Ovary (tissue), 9 donors: ENCODE data around the gene PLA2G1B. TPM values are rescaled to one million over a fixed set of nuclear protein-coding genes. Genes with fewer than 3 reads are reported as not detected.

Source experiments
- DNase-seq, 5 donors: peaks; one replicate each; pipeline ENCODE4 v3.0.0-alpha.2; 2019 to 2020
- H3K27ac ChIP-seq, 2 donors: fragments of 200-600 bp; one replicate each; pipeline versions ENCODE4 v1.5.1 to v1.8.0; 2019 to 2022
- H3K27me3 ChIP-seq: fragments of 200-600 bp; one replicate; pipeline ENCODE4 v1.8.0; 2022
- H3K36me3 ChIP-seq: fragments of 200-600 bp; sonication (generic); one replicate; pipeline ENCODE4 v1.5.1; 2019
- H3K4me1 ChIP-seq: one replicate; pipeline ENCODE4 v1.8.1; 2013; ENCODE audit warnings: mild to moderate bottlenecking, moderate library complexity; ENCODE audit not compliant: insufficient read depth
- H3K4me3 ChIP-seq: fragments of 200-600 bp; sonication (generic); one replicate; pipeline ENCODE4 v1.5.1; 2017
- H3K9me3 ChIP-seq, 2 donors: fragments of 200-600 bp in 1 of 2; sonication (generic) in 1 of 2; one replicate each; pipeline versions ENCODE4 v1.5.1 to v1.8.1; 2013 to 2019; ENCODE audit warnings: mild to moderate bottlenecking in 1 of 2, moderate library complexity in 1 of 2
- EP300 ChIP-seq: sonication (generic); formaldehyde crosslinking; IDR thresholded peaks from one replicate; pipeline ENCODE4 v1.6.1; 2017; ENCODE audit warnings: antibody characterized with exemption
- POLR2A ChIP-seq: fragments of 450-650 bp; IDR thresholded peaks from one replicate; pipeline ENCODE4 v1.6.1; 2017; ENCODE audit warnings: antibody characterized with exemption, mild to moderate bottlenecking, moderate library complexity
- WGBS, 3 donors: extraction: QIAGEN DNeasy Blood & Tissue Kit in 1 of 3; methylation state at CpG; one replicate each; pipeline versions ENCODE4 v1.1.5 to v1.1.7; 2013 to 2017; 5-methylcytosine and 5-hydroxymethylcytosine counted together
- intact Hi-C, 4 donors: fragments of 100-400 bp; cut with DNase I; formaldehyde crosslinking; loops; one replicate each; pipeline versions ENCODE4 v1.11.0 to v1.15.1; 2022 to 2023
- polyA plus RNA-seq, 2 donors: library from polyadenylated mRNA; stranded (reverse); fragments of 200-250 nt in 1 of 2; fragments of 350-450 nt in 1 of 2; fragmentation: Illumina TruSeq in 1 of 2; extraction: RNeasy Lipid Tissue Mini Kit (QIAGEN cat#74804) in 1 of 2; gene quantifications; one replicate each; pipeline ENCODE4 v1.2.3, GENCODE V29; 2013 to 2014
- total RNA-seq, 7 donors: library from RNA; depleted of rRNA in 2 of 7; stranded (reverse); fragments of >200 nt in 2 of 7; fragmentation: NEBNext Ultra II Directional in 3 of 7; extraction: Animal tissue kit (Norgen Biotek cat#: 25700) in 3 of 7; gene quantifications; one replicate each; pipeline versions ENCODE4 v1.1.0 to v1.2.4, GENCODE V29; 2016 to 2023
- TF ChIP-seq, protein P1 (sequence below), 3 donors: fragments of 450-650 bp in 2 of 3; fragments of 200-600 bp in 1 of 3; IDR thresholded peaks; one replicate each; pipeline versions ENCODE4 v1.5.1 to v1.8.0; 2016 to 2022; ENCODE audit warnings: antibody characterized with exemption in 3 of 3, mild to moderate bottlenecking in 1 of 3
- donor health status: DM: no; HTN: no; CAD: no; lungs with moderate emphysema.
- donor health status: DM: no; HTN: no; CAD: no.
- donor health status: Bipolar disorder and iron deficiency.
- donor health status: DM: yes; HTN: yes; CAD: no.
- donor health status: DM: no; HTN: no; CAD: no.
- donor health status: DM: yes; HTN: yes; CAD: no.

PLA2G1B gene
- total and polyA plus RNA-seq, 9 donors, result 0.67 to 17.0 (median 7.1) TPM

DNA sequence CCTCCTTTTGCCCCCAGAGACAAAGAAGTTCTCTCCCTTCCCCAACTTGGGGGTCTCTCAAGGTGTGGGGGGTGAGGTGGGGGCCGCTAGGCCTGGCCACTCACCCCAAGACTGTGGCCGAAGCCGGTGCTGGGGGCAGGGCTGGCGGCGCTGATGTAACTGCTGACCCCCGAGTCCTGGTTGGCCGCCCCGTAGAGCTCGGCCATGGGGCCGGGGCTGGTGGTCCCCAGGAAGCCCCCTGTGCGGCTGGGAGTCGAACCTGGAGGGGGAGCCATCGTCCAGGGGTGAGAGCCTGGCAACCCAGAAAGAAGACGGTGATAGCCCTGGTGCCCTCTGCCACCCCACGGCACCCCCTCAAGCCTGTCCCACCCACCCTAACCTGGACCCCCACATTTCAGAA lies 18.5 kb upstream of the PLA2G1B start:
- Histone ChIP-seq H3K9me3 (no peaks in the 10 kb centered on the region), H3K27ac (no peak overlapping the region), H3K4me1 (peaks cover 7% of the 10 kb centered on the region), H3K36me3 (no peaks in the 10 kb centered on the region), H3K27me3 (no peaks in the 10 kb centered on the region), H3K4me3 (no peak overlapping the region)
- no peak for TF ChIP-seq EP300
- TF ChIP-seq POLR2A, result no peak
- TF ChIP-seq, protein P1, sequence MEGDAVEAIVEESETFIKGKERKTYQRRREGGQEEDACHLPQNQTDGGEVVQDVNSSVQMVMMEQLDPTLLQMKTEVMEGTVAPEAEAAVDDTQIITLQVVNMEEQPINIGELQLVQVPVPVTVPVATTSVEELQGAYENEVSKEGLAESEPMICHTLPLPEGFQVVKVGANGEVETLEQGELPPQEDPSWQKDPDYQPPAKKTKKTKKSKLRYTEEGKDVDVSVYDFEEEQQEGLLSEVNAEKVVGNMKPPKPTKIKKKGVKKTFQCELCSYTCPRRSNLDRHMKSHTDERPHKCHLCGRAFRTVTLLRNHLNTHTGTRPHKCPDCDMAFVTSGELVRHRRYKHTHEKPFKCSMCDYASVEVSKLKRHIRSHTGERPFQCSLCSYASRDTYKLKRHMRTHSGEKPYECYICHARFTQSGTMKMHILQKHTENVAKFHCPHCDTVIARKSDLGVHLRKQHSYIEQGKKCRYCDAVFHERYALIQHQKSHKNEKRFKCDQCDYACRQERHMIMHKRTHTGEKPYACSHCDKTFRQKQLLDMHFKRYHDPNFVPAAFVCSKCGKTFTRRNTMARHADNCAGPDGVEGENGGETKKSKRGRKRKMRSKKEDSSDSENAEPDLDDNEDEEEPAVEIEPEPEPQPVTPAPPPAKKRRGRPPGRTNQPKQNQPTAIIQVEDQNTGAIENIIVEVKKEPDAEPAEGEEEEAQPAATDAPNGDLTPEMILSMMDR (IDR thresholded peaks at IDR 0.05), result no peak
- intact Hi-C loops, result no loop called here
- DNase-seq, result no peak
- whole genome bisulfite sequencing, 3 donors, result 91 to 94% (median 93%) methylated on average over 15 of the region's 15 CpGs

DNA sequence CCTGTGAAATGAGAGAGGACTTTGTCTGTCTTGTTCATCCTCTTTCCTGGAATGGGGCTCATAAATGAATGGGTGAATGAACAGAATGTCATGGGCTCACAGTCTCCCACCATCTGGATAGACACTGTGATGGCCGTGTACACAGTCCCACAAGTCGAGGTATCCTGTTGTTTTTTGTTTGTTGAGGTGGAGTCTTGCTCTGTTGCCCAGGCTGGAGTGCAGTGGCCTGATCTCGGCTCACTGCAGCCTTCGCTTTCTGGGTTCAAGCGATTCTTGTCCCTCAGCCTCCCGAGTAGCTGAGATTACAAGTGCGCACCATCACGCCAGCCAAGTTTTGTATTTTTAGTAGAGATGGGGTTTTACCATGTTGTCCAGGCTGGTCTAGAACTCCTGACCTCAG lies 16.1 kb upstream of the PLA2G1B start:
- intact Hi-C loops, result no loop called here
- WGBS, 3 donors, result 82 to 92% (median 84%) methylated on average over 8 of the region's 8 CpGs
- no peaks in the 10 kb centered on the region for H3K27me3 ChIP-seq
- TF ChIP-seq, protein P1 (IDR thresholded peaks at IDR 0.05), result no peak
- no peak for TF ChIP-seq EP300
- DNase-seq, result no peak
- no peaks in the 10 kb centered on the region for H3K36me3 ChIP-seq
- peaks cover 7% of the 10 kb centered on the region for H3K4me1 ChIP-seq
- no peak overlapping the region for H3K27ac ChIP-seq
- H3K4me3 ChIP-seq, result no peak overlapping the region
- no peaks in the 10 kb centered on the region for H3K9me3 ChIP-seq

DNA sequence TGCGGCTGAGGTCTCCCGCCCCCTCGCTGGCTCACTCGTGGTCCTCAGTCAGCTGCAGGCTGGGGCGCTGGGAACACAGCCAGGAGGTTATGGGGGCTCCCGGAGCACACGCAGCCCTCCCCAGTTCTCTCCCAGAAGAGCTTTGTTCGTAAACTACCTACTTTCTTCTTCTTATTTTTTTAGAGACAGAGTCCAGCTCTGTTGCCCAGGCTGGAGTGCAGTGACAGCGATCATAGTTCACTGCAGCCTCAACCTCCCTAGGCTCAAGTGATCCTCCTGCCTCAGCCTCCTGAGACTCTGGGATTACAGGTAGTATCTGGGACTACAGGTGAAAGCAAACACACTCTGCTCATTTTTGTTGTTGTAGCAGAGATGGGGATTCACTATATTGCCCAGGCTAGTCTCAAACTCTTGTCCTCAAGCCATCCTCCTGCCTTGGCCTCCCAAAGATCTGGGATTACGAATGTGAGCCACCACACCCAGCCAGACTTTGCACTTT lies 15.5 kb upstream of the PLA2G1B start:
- no peaks in the 10 kb centered on the region for H3K9me3 ChIP-seq
- intact Hi-C loops, result no loop called here
- peaks cover 7% of the 10 kb centered on the region for H3K4me1 ChIP-seq
- TF ChIP-seq POLR2A, result no peak
- TF ChIP-seq, protein P1 (IDR thresholded peaks at IDR 0.05), result no peak
- no peak for TF ChIP-seq EP300
- WGBS, 3 donors, result 29 to 39% (median 35%) methylated on average over 10 of the region's 10 CpGs
- no peaks in the 10 kb centered on the region for H3K36me3 ChIP-seq
- no peak overlapping the region for H3K27ac ChIP-seq
- H3K4me3 ChIP-seq, result no peak overlapping the region
- DNase-seq, result peak in 1 of 5 donors; percentile 47
- no peaks in the 10 kb centered on the region for H3K27me3 ChIP-seq

DNA sequence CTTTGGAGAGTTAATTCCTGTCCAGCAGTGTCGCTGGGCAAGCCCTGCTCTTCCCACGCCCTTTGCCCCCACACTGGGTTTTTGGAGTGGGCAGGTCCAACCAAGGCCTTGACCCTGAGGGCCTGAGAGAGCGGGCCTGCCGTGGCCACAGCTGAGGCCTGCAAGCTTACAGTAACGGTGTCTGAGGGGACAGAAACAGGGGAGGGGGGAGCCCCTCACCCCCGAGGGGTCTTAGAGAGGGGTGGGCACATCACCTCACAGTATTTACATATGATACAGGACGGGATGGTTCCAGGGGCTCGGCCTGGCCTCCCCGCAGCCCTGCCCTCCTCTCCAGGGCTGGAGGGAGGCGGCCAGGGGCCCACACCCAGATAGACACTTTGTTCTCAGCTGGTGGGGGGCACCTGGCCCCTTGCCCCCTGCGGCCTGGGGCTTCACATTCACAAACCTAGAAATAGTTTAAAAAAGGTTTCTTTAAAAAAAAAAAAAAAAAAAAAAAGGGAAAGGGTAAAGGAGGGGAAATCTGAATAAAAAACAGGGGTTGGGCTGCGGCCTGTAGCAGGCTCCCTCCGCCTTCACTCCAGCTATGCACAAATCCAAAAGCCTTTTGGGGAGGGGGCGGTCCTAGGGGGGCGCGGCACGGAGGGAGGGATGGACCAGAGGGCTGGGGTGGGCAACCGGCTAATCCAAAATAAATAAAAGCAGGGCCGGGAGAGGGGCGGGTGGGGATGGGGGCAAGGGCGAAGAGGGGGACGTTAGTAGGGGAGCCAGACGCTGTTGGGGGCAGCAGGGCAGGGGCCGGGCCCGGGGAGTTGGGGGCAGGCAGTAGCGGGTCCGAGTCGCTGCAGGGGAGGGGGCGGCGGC lies 14.8 kb upstream of the PLA2G1B start:
- no peak overlapping the region for H3K4me3 ChIP-seq
- WGBS, 3 donors, result 13 to 33% (median 26%) methylated on average over 29 to 30 of the region's 30 CpGs
- H3K27me3 ChIP-seq, result no peaks in the 10 kb centered on the region
- no peaks in the 10 kb centered on the region for H3K36me3 ChIP-seq
- no peaks in the 10 kb centered on the region for H3K9me3 ChIP-seq
- peaks cover 7% of the 10 kb centered on the region for H3K4me1 ChIP-seq
- intact Hi-C loops, result no loop called here
- H3K27ac ChIP-seq, result no peak overlapping the region
- peak in 2 of 5 donors; percentile 40 to 49 for DNase-seq
- TF ChIP-seq, protein P1 (IDR thresholded peaks at IDR 0.05), result no peak
- TF ChIP-seq EP300, result no peak
- no peak for TF ChIP-seq POLR2A
